Panc1 (cell line): ENCODE data around the gene NR4A1.

Experiments
- CTCF ChIP-seq: fragments of 450-650 bp; IDR thresholded peaks from 2 replicates; pipeline ENCODE4 v1.5.1; 2017; ENCODE audit warnings: mild to moderate bottlenecking
- POLR2AphosphoS5 ChIP-seq: IDR thresholded peaks from 2 replicates; pipeline ENCODE4 v1.6.1; 2012; ENCODE audit warnings: mild to moderate bottlenecking, low read depth, low read length, moderate library complexity
- SIN3A ChIP-seq: IDR thresholded peaks from 2 replicates; pipeline ENCODE4 v1.6.1; 2012; ENCODE audit warnings: low read depth, mild to moderate bottlenecking, low read length, moderate library complexity, borderline replicate concordance; ENCODE audit not compliant: insufficient read depth
- TCF7L2 ChIP-seq: IDR thresholded peaks from 2 replicates; pipeline ENCODE4 v1.6.1; 2011; ENCODE audit warnings: mild to moderate bottlenecking, low read depth, low read length, inconsistent platforms

- no peak; the same call in 1 of the 2 replicates for TF ChIP-seq CTCF
- TF ChIP-seq TCF7L2, result no peak
- TF ChIP-seq POLR2AphosphoS5, result no peak
- no peak for TF ChIP-seq SIN3A
Observed at GRCh38 chr12:52083638-52083996, 32.4 kb downstream of the NR4A1 start.
